ENCODE data around the gene GNGT1. TPM values are rescaled to one million over a fixed set of nuclear protein-coding genes. Genes with fewer than 3 reads are reported as not detected.

Gene GNGT1
- total RNA-seq: not detected in 2 replicates

DNA sequence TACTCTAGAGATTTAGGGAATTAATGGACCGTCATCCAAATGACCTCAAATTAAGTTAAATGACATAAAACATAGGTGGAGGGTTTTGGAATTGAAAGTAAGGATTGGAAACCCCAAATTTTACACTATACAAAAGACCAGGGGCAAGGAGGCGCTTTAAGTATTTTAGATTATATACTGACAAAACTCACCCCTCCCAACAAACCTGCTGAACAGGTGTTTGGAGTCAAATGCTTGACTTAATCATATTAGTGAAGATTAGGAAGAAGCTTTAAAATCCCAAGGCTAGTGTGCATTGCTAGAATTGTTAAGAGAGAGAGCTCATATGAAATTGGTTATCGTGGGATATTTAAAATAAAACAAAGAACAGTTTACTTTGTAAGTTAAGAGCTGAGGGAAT lies at the start of gene GNGT1:
Gene GNGT1, plus strand, starts transcription at position 301 of the 400 bp plus-strand sequence. CDS start 180 bp downstream, outside the sequence.

DNA sequence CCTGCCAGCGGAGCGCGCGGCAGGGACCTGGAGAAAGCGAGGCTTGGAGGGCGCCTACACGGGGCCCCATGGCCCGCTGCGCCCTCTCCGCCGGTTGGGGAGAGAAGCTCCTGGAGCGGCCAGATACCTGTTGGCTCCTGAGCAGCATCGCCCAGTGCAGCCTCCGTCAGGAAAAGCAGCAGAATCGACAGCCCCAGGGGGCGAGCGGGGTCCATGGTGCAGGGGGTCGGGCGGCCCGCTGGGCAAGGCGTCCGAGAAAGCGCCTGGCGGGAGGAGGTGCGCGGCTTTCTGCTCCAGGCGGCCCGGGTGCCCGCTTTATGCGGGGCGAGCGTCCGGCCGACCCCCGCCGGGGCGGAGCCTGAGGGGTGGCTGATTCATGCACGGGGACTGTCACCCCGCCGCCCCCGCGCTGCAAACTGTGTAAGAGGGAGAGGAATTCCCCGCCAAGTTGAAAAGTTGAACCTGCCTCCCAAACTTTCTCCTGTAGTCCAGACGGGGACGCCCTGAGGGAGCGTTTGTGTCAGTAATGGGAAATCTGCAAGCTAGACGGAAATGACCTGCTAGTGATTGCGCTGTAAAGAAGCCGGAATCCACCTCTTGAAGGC lies 15.8 kb upstream of the GNGT1 start, which contains the start of gene TFPI2:
Gene TFPI2, minus strand, starts transcription at position 290 of the 605 bp plus-strand sequence. Its CDS starts 75 bp downstream, at position 215.

DNA sequence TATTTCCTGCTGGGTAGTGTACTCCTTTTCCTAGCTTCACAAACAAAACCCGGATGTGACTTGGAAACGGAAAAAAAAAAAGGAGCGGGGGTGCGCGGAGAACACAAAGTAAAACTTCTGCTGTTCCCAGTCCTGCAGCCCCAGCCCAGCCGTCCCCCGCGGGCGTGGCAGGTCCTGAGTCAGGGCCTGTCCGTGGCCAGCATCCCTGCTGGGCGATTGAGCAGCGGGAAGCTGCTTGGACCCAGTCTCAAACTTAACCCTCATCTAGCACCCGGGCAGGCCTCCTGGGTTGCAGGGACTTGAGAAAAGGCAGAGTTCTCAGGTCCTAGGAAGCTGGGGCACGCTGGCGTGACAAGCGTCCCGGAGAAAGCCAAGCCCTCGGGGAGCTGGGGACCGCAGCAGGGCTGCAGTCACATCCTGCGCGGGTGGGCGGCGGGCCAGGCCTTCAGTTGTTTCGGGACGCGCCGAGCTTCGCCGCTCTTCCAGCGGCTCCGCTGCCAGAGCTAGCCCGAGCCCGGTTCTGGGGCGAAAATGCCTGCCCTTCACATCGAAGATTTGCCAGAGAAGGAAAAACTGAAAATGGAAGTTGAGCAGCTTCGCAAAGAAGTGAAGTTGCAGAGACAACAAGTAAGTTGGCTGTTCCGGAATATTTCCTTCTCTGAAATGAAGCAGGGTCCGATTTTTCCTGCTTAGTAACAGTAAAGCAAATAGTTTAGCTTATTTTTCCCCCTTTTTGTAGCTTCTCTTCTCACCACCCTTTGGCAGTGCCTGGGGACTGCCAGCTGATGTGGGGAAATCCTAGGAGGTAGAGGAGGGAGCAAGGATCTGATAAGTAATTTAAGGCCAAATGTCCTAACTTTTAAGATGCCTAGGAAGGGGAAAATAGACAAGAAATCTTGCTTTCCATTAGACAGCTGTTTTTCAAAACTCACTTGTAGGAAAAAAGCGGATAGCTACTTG lies 15.5 kb downstream of the GNGT1 start, which contains the start of gene GNG11:
Gene GNG11, plus strand, starts transcription at position 129 of the 960 bp plus-strand sequence. Its CDS starts 403 bp downstream, at position 532.

Other genes starting within 250 kb of the GNGT1 start
- 4.6 and 5.0 TPM in 2 replicates for gene TFPI2, start 15.8 kb upstream of the GNGT1 start, total RNA-seq
- 15.8 and 19.3 TPM in 2 replicates for gene GNG11, start 15.2 kb downstream of the GNGT1 start, total RNA-seq
- gene BET1, start 97.8 kb downstream of the GNGT1 start, total RNA-seq: 22.4 and 22.9 TPM in 2 replicates